Body of pancreas (tissue), 4 donors: ENCODE results near the gene STOML2. TPM values are rescaled to one million over a fixed set of nuclear protein-coding genes. Genes with fewer than 3 reads are reported as not detected.

Experiments
- ATAC-seq: fragments of 150-250 bp; one replicate; pipeline ENCODE4 v1.9.1; 2016
- DNase-seq, 4 donors: peaks; one replicate each; pipeline ENCODE4 v3.0.0-alpha.2; 2019
- H3K27ac ChIP-seq, 4 donors: fragments of 200-600 bp; sonication (generic); 1 replicate in 3 of 4; 2 replicates in 1 of 4; pipeline versions ENCODE4 v1.5.1 to v1.6.1; 2016 to 2019; ENCODE audit warnings: mild to moderate bottlenecking in 1 of 4, mixed read lengths in 1 of 4, moderate library complexity in 1 of 4
- H3K27me3 ChIP-seq, 2 donors: fragments of 200-600 bp; sonication (generic); one replicate each; pipeline ENCODE4 v1.6.0; 2016; ENCODE audit warnings: mild to moderate bottlenecking in 1 of 2
- H3K36me3 ChIP-seq, 2 donors: fragments of 200-600 bp; sonication (generic); replicated peaks in 1 of 2; 2 replicates each; pipeline ENCODE4 v1.5.1; 2016; ENCODE audit warnings: low read depth in 2 of 2; ENCODE audit not compliant: insufficient read depth in 1 of 2
- H3K4me1 ChIP-seq: fragments of 200-600 bp; sonication (generic); one replicate; pipeline ENCODE4 v1.6.0; 2016
- H3K4me3 ChIP-seq, 2 donors: fragments of 200-600 bp; sonication (generic); 1 replicate in 1 of 2; 2 replicates in 1 of 2; pipeline ENCODE4 v1.5.1; 2016 to 2019
- H3K9me3 ChIP-seq, 3 donors: fragments of 200-600 bp; sonication (generic); 1 replicate in 2 of 3; 2 replicates in 1 of 3; pipeline ENCODE4 v1.5.1; 2016
- POLR2A ChIP-seq, 3 donors: fragments of 450-650 bp; IDR thresholded peaks; one replicate each; pipeline ENCODE4 v1.6.1; 2016; ENCODE audit warnings: antibody characterized with exemption in 3 of 3, mild to moderate bottlenecking in 2 of 3
- WGBS, 2 donors: methylation state at CpG; one replicate each; pipeline ENCODE4 v1.1.5; 2017; 5-methylcytosine and 5-hydroxymethylcytosine counted together
- intact Hi-C: fragments of 100-400 bp; cut with DNase I; formaldehyde crosslinking; loops from one replicate; pipeline ENCODE4 v1.15.1; 2023
- total RNA-seq, 2 donors: library from RNA; depleted of rRNA; stranded (reverse); fragments of >200 nt; gene quantifications; one replicate each; pipeline ENCODE4 v1.1.0, GENCODE V29; 2016
- TF ChIP-seq, protein P1 (sequence below), 7 experiments: fragments of 450-650 bp in 4 of 7; fragments of 200-600 bp in 3 of 7; sonication (generic) in 3 of 7; IDR thresholded peaks; one replicate each; pipeline ENCODE4 v1.5.1; 2016 to 2019; ENCODE audit warnings: antibody characterized with exemption in 7 of 7

The STOML2 gene
- total RNA-seq, 2 donors from 2014 or later: 38.9 to 43.6 TPM

DNA sequence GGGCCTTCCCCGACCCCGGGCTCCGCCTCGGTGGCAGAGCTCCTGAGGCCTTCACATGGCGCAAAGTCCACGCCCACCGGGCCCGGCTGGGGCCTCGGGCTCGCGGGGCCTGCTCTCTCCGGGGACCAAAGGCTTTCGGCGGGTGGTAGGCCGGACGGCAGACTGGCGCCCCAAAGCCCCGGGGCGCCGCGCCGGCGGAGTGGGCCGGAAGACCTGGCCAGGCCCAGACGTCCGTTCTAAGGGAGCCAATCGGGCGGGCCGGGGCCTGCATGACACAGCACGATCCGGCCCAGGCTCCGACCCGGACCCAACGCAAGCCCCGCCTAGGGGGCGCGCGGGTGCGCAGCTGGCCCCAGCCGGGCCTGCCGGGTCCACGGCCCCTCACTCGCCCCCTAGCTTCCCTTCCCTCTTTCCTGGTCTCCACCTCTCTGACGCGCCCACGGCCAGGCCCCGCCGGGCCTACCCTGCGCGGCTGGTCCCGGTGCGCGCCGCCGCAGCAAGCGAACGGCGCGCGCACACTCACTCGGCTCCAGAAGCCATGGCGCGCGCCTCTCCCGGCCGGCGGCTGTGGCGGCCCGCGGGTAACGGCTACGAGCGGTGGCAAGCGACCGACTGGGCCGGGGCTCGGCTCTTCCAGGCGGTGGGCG, 31.0 kb downstream of the STOML2 start:
- TF ChIP-seq, protein P1, sequence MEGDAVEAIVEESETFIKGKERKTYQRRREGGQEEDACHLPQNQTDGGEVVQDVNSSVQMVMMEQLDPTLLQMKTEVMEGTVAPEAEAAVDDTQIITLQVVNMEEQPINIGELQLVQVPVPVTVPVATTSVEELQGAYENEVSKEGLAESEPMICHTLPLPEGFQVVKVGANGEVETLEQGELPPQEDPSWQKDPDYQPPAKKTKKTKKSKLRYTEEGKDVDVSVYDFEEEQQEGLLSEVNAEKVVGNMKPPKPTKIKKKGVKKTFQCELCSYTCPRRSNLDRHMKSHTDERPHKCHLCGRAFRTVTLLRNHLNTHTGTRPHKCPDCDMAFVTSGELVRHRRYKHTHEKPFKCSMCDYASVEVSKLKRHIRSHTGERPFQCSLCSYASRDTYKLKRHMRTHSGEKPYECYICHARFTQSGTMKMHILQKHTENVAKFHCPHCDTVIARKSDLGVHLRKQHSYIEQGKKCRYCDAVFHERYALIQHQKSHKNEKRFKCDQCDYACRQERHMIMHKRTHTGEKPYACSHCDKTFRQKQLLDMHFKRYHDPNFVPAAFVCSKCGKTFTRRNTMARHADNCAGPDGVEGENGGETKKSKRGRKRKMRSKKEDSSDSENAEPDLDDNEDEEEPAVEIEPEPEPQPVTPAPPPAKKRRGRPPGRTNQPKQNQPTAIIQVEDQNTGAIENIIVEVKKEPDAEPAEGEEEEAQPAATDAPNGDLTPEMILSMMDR (IDR thresholded peaks at IDR 0.05): peak in 5 of 7 experiments; percentile 8 to 44 (median 30)
- no peak for TF ChIP-seq POLR2A (IDR thresholded peaks at IDR 0.05)
- H3K4me1 ChIP-seq: peaks cover 42% of the 10 kb centered on the region
- peak; percentile 69 for ATAC-seq
- intact Hi-C loops: no loop called here
- DNase-seq: peak; percentile 81 to 90 (median 86)
- H3K9me3 ChIP-seq: no peaks in the 10 kb centered on the region
- peak overlapping the region; percentile 69 to 78 for H3K4me3 ChIP-seq
- peak overlapping the region; percentile 96 to 99 (median 97) for H3K27ac ChIP-seq
- 0% methylated on average over 68 of the region's 79 CpGs; no CpG with 5 or more reads in 1 of the 2 donors for WGBS, 2 donors
- no peaks in the 10 kb centered on the region for H3K27me3 ChIP-seq
- peaks cover 4 to 5% of the 10 kb centered on the region in 2 donors for H3K36me3 ChIP-seq

DNA sequence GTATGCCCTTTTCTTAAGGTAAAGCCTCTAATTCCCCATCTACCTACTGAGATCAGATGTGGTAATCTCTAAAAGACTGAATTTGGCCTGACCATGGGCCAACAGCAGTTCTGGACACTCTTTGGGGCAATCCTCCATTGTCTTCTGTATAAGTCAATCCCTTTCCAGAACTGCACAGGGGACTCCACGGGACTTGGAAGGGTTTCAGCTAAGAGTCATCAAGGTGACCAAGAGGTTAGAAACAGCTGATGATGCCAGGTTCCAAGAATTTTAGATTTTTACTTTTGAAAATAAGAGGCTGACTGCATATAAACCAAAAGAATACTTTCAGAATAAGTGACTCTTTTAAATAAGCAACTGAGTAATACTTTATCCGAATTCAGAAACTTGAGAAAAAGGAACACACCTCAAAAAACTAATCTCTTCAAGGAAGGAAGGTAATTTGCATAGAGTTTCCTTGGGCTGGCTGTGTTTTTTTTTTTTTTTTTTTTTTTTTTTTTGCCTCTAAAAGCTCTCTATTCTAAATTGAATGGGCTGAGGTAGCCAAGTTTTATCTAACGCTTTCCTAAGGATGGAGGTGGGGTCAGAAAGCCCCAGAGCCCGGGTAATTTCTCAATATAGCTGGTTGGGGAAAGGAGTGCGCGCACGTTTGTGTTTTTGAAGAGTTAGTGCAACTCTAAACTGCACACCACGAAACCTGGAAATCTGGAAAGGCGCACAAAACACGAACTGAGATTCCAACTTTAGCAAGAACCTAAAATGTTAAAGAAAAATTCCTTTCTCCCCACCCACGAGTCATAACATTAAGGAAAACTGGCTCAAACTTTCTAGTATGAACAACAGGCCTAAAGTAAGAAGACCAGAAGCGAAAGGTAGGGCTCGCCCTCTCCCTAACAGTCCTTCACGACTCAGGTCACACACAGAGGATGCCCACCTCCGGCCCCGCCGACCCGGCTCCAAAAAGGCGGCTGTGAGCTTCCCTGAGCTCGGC, 31.8 kb downstream of the STOML2 start:
- Histone ChIP-seq H3K4me1 (peaks cover 42% of the 10 kb centered on the region), H3K4me3 (peak overlapping the region; percentile 69 to 78), H3K27me3 (no peaks in the 10 kb centered on the region), H3K9me3 (no peaks in the 10 kb centered on the region), H3K36me3 (peaks cover 9 to 13% of the 10 kb centered on the region in 2 donors), H3K27ac (peak overlapping the region; percentile 96 to 99 (median 97))
- intact Hi-C loops: no loop called here
- 1% methylated on average over 17 to 20 of the region's 20 CpGs for WGBS, 2 donors
- DNase-seq (peak; percentile 27 to 60 (median 54)), ATAC-seq (no peak)
- TF ChIP-seq POLR2A (IDR thresholded peaks at IDR 0.05): no peak
- TF ChIP-seq, protein P1 (IDR thresholded peaks at IDR 0.05): no peak

DNA sequence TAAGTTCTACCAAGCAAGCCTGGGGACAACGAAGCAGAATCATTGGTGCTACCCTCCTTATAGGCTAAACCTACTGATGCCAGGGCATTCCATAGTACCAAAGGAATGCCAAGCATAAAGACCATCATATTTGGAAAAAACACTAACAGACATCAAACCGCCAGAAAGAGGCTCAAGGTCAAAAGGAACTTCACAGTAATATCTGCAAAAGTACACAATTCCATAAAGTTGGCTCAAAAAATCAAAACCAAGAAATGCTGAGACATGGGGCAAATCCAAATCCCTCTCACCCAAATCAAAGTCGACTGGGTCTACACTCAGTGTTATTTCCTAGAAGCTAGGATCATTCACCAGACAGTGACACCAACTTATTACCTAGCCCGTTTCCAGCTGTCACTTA, 33.9 kb downstream of the STOML2 start:
- DNase-seq: no peak
- H3K4me1 ChIP-seq: peaks cover 42% of the 10 kb centered on the region
- no peak overlapping the region for H3K27ac ChIP-seq
- intact Hi-C loops: no loop called here
- 33 to 35% methylated on average over 4 of the region's 4 CpGs for WGBS, 2 donors
- TF ChIP-seq POLR2A (IDR thresholded peaks at IDR 0.05): no peak
- TF ChIP-seq, protein P1 (IDR thresholded peaks at IDR 0.05): no peak
- H3K9me3 ChIP-seq: no peaks in the 10 kb centered on the region
- H3K4me3 ChIP-seq: no peak overlapping the region
- no peak for ATAC-seq
- H3K27me3 ChIP-seq: no peaks in the 10 kb centered on the region
- H3K36me3 ChIP-seq: peaks cover 27 to 33% of the 10 kb centered on the region in 2 donors

DNA sequence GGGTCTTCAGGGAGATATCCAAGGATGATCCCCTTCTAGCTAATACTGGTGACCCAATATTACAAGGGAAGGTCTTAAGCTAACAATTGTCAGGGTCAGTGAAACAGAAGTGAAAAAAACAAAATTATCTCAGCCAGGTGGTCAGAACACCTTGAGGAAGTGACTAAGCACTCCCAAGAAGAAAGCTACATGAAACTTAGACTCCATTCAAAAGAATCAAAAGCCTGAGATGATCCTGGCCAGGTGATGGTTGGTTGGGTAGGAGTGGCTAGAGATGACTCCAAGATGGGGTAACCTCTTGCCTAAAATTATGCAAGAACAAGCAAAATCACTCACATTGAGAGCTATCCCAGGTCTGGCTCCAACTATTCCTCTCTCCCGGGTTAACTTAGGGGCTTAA, 35.9 kb downstream of the STOML2 start:
- peaks cover 34% of the 10 kb centered on the region for H3K4me1 ChIP-seq
- ATAC-seq: no peak
- no peak for DNase-seq
- no peaks in the 10 kb centered on the region for H3K27me3 ChIP-seq
- H3K4me3 ChIP-seq: no peak overlapping the region
- H3K27ac ChIP-seq: no peak overlapping the region
- H3K9me3 ChIP-seq: no peaks in the 10 kb centered on the region
- intact Hi-C loops: no loop called here
- TF ChIP-seq POLR2A (IDR thresholded peaks at IDR 0.05): no peak
- TF ChIP-seq, protein P1 (IDR thresholded peaks at IDR 0.05): no peak
- peaks cover 45 to 47% of the 10 kb centered on the region in 2 donors for H3K36me3 ChIP-seq
- WGBS, 2 donors: 83 to 96% methylated on average over 1 of the region's 1 CpG
